Measurements from ENCODE around the gene PGLYRP2. TPM values are rescaled to one million over a fixed set of nuclear protein-coding genes. Genes with fewer than 3 reads are reported as not detected.

Gene PGLYRP2
- total and polyA plus RNA-seq, 2 donors (not counting 3 experiments of a cell fraction or from before 2014, with no cell fraction given) = 0.03 to 0.18 TPM

DNA sequence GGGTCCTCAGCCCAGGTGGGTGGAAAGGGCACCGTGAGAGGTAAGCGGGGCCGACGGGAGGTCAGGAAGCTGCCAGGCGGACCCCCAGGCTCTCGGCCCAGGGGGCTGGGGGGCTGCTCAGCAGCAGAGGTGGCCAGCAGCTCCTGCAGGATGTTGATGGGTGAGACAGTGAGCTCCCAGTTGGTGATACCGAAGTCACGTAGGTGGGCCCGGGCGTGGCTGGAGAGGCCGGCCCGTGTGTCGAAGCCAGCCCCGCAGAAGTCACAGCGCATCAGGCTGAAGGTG lies 42.5 kb downstream of the PGLYRP2 start:
- intact Hi-C loops (cut with micrococcal nuclease) = no loop called here
- Histone ChIP-seq H3K79me2 (ENCODE audit: control insufficient read depth, insufficient read depth, low read length) (peaks cover 5% of the 10 kb centered on the region), H3K9me1 (replicated peaks; ENCODE audit: control insufficient read depth, extremely low read depth, insufficient read depth, low read length) (no peaks in the 10 kb centered on the region), H3K4me1 (ENCODE audit: control insufficient read depth, extremely low read depth, insufficient read depth, low read length) (peaks cover 3% of the 10 kb centered on the region), H3K9me3 (replicated peaks; ENCODE audit: control insufficient read depth, insufficient read depth, low read length) (no peaks in the 10 kb centered on the region), H4K20me1 (replicated peaks; ENCODE audit: control insufficient read depth, extremely low read depth, insufficient read depth, low read length) (no peaks in the 10 kb centered on the region), H3K36me3 (ENCODE audit: control insufficient read depth in 2 of 2, extremely low read depth in 1 of 2, insufficient read depth in 2 of 2, low read length in 2 of 2) (no peaks in the 10 kb centered on the region), H3K27ac (ENCODE audit: insufficient read depth, low read depth, low read length) (no peak overlapping the region), H3K9ac (replicated peaks; ENCODE audit: extremely low read depth, insufficient read depth, low read length) (no peak overlapping the region), H3K4me2 (ENCODE audit: insufficient read depth, low read length) (no peak overlapping the region), H3K4me3 (replicated peaks in 1 of 3; ENCODE audit: insufficient read depth in 1 of 3, low read depth in 1 of 3, low read length in 3 of 3) (no peak overlapping the region), H2AFZ (ENCODE audit: low read depth, low read length) (no peak overlapping the region), H3K27me3 (ENCODE audit: control insufficient read depth in 2 of 2, insufficient read depth in 2 of 2, low read length in 2 of 2) (no peaks in the 10 kb centered on the region)
- POLR2A ChIA-PET = no interaction called here
- no TSS peak for BruUV-seq (replicated peaks)
- dilution Hi-C loops (cut with MboI; ENCODE audit: extremely low pct_ligation_motif_present, low sequenced_read_pairs) = no loop called here
- FAIRE-seq (no peak), DNase-seq (ENCODE audit: low read depth, low spot score) (no peak)
- TF ChIP-seq POLR2A (IDR thresholded peaks at IDR 0.05; ENCODE audit: low read depth, low read length) = no peak
- TF ChIP-seq, protein P1, sequence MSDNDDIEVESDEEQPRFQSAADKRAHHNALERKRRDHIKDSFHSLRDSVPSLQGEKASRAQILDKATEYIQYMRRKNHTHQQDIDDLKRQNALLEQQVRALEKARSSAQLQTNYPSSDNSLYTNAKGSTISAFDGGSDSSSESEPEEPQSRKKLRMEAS (IDR thresholded peaks at IDR 0.05; ENCODE audit: insufficient read depth, insufficient read length) = no peak
- no peak for TF ChIP-seq POLR2AphosphoS5 (IDR thresholded peaks at IDR 0.05; ENCODE audit: insufficient read depth, low read depth, low read length)
- TF ChIP-seq GATA2 (IDR thresholded peaks at IDR 0.05; ENCODE audit: insufficient read depth, insufficient read length, low read depth, low read length) = no peak
- TF ChIP-seq MYC (IDR thresholded peaks at IDR 0.05; ENCODE audit: low read depth, low read length) = no peak
- TF ChIP-seq, protein P2, sequence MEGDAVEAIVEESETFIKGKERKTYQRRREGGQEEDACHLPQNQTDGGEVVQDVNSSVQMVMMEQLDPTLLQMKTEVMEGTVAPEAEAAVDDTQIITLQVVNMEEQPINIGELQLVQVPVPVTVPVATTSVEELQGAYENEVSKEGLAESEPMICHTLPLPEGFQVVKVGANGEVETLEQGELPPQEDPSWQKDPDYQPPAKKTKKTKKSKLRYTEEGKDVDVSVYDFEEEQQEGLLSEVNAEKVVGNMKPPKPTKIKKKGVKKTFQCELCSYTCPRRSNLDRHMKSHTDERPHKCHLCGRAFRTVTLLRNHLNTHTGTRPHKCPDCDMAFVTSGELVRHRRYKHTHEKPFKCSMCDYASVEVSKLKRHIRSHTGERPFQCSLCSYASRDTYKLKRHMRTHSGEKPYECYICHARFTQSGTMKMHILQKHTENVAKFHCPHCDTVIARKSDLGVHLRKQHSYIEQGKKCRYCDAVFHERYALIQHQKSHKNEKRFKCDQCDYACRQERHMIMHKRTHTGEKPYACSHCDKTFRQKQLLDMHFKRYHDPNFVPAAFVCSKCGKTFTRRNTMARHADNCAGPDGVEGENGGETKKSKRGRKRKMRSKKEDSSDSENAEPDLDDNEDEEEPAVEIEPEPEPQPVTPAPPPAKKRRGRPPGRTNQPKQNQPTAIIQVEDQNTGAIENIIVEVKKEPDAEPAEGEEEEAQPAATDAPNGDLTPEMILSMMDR (IDR thresholded peaks at IDR 0.05; ENCODE audit: extremely low read depth in 1 of 2, insufficient read depth in 1 of 2, low read depth in 1 of 2, low read length in 2 of 2) = no peak
- TF ChIP-seq FOS (IDR thresholded peaks at IDR 0.05; ENCODE audit: borderline replicate concordance, insufficient read depth, low read length) = no peak
- TF ChIP-seq JUN (IDR thresholded peaks at IDR 0.05; ENCODE audit: borderline replicate concordance, insufficient read depth, insufficient read length, low read depth) = no peak
- TF ChIP-seq EZH2 (IDR thresholded peaks at IDR 0.05; ENCODE audit: borderline replicate concordance, low read depth, low read length, severe bottlenecking) = no peak
- CTCF ChIA-PET = interaction anchor here (0.5 to 2.5 kb wide), 5 partner anchors 18 to 345 kb away, joined by 3 to 19 read pairs (median 6); partner anchors contain the start of gene AKAP8L
